ENCODE measurements around the gene COLGALT1. TPM values are rescaled to one million over a fixed set of nuclear protein-coding genes. Genes with fewer than 3 reads are reported as not detected.

COLGALT1 gene
- total RNA-seq, 2 experiments from 2014 or later: 49.6 to 68.6 TPM

DNA sequence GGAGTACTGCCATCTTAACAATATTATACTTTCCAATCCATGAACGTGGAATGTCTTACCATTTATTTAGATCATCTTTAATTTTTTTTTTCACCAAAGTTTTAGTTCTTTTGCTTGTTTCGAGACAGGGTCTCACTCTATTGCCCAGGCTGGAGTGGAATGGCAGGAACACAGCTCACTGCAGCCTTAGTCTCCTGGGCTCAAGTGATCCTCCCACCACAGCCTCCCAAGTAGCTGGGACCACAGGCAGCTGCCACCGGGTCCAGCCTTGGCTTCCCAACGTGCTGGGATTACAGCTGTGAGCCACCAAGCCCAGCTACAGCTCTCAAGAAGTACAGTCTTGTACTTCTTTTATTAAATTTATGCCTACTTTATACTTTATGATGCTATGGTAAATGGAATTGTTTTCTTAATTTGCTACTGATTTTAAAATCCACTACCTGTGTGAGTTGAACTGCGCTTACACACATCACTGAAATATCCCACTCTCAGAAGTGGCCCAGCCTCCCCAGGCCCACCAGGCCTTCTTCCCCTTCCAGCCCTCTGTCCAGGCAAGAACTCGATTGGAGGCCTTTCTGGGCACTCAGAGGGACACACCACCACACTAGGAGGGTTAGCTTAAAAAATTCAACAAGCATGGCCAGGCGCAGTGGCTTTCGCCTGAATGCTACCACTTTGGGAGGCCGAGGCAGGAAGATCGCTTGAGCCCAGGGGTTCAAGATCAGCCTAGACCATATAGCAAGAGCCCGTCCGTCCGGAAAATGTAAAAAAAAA, 45.0 kb upstream of the COLGALT1 start:
- H4K20me1 ChIP-seq (ENCODE audit: insufficient read depth, low read length): no peaks in the 10 kb centered on the region
- no peak for TF ChIP-seq EZH2phosphoT487 (IDR thresholded peaks at IDR 0.05; ENCODE audit: borderline replicate concordance, low read depth, low read length)
- TF ChIP-seq, protein P1, sequence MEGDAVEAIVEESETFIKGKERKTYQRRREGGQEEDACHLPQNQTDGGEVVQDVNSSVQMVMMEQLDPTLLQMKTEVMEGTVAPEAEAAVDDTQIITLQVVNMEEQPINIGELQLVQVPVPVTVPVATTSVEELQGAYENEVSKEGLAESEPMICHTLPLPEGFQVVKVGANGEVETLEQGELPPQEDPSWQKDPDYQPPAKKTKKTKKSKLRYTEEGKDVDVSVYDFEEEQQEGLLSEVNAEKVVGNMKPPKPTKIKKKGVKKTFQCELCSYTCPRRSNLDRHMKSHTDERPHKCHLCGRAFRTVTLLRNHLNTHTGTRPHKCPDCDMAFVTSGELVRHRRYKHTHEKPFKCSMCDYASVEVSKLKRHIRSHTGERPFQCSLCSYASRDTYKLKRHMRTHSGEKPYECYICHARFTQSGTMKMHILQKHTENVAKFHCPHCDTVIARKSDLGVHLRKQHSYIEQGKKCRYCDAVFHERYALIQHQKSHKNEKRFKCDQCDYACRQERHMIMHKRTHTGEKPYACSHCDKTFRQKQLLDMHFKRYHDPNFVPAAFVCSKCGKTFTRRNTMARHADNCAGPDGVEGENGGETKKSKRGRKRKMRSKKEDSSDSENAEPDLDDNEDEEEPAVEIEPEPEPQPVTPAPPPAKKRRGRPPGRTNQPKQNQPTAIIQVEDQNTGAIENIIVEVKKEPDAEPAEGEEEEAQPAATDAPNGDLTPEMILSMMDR (conservative IDR thresholded peaks at IDR 0.05; ENCODE audit: low read length): no peak
- H3K4me1 ChIP-seq (ENCODE audit: insufficient read depth, low read length, poor library complexity, severe bottlenecking): peaks cover 17% of the 10 kb centered on the region
- H3K4me3 ChIP-seq (ENCODE audit: low read depth, low read length, poor library complexity, severe bottlenecking): peak overlapping the region; percentile 83
- intact Hi-C loops (cut with micrococcal nuclease; ENCODE audit: unreplicated experiment): loop anchor here (5.0 kb wide), 1 partner anchor 103 kb away; the partner anchor contains the start of gene BST2
- no peaks in the 10 kb centered on the region for H3K9me3 ChIP-seq (ENCODE audit: low read length)
- POLR2A ChIA-PET: interaction anchor here (0.7 to 4.4 kb wide), 6 partner anchors 12 to 458 kb away, joined by 3 to 33 read pairs (median 4); no protein-coding TSS in a partner anchor
- peaks cover 28% of the 10 kb centered on the region for H3K79me2 ChIP-seq (ENCODE audit: insufficient read depth, low read depth, low read length)
- peak overlapping the region; percentile 78 for H3K4me2 ChIP-seq (ENCODE audit: low read length)
- CTCF ChIA-PET (ENCODE audit: unreplicated experiment): interaction anchor here (1.1 to 2.1 kb wide), 3 partner anchors 12 to 20 kb away, joined by 3 to 7 read pairs (median 5); no protein-coding TSS in a partner anchor
- BruUV-seq (replicated peaks): no TSS peak
- H3K9me2 ChIP-seq (ENCODE audit: insufficient read depth, low read length): no peaks in the 10 kb centered on the region
- peak; percentile 27 for DNase-seq (ENCODE audit: low spot score)
- H2AFZ ChIP-seq (ENCODE audit: low read length): peak overlapping the region; percentile 32; the same call in 1 of the 2 replicates
- peaks cover 11% of the 10 kb centered on the region; the same call in 1 of the 2 replicates for H3K36me3 ChIP-seq (ENCODE audit: insufficient read depth, low read length)
- H3K27ac ChIP-seq (ENCODE audit: low read depth, low read length, poor library complexity, severe bottlenecking): peak overlapping the region; percentile 74

DNA sequence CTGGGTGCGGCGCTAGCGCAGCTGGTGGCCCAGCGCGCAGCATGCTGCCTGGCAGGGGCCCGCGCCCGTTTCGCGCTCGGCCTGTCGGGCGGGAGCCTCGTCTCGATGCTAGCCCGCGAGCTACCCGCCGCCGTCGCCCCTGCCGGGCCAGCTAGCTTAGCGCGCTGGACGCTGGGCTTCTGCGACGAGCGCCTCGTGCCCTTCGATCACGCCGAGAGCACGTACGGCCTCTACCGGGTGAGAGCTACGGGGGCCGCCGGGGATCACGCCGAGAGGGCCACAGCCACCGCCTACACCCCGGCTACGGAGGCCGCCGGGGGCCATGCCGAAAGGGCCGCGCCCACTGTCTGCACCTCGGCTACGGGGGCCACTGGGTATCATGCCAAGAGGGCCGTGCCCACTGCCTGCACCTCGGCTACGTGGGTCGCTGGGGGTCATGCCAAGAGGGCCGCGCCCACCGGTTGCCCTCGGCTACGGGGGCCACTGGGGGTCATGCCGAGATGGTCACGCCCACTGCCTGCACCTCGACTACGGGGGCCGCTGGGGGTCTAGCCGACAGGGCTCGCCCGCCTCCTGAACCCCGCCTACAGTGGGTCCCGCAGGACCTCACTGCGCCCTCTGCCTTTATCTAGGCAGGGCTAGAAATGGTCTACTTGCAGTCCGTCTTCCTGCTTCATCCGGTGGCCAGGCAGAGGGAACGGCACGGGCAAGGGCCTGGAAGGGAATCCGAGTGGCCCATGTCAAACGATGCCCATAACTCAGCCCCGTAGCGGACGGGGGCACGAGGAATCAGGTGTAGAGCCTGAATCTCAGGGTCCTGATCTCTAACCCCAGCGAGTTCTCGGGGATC, 43.5 kb upstream of the COLGALT1 start:
- Histone ChIP-seq H3K4me1 (ENCODE audit: insufficient read depth, low read length, poor library complexity, severe bottlenecking) (peaks cover 17% of the 10 kb centered on the region), H3K36me3 (ENCODE audit: insufficient read depth, low read length) (peaks cover 24% of the 10 kb centered on the region), H3K9me3 (ENCODE audit: low read length) (no peaks in the 10 kb centered on the region), H3K4me3 (ENCODE audit: low read depth, low read length, poor library complexity, severe bottlenecking) (peak overlapping the region; percentile 83), H4K20me1 (ENCODE audit: insufficient read depth, low read length) (no peaks in the 10 kb centered on the region), H3K4me2 (ENCODE audit: low read length) (peak overlapping the region; percentile 97), H3K9me2 (ENCODE audit: insufficient read depth, low read length) (no peaks in the 10 kb centered on the region), H3K27ac (ENCODE audit: low read depth, low read length, poor library complexity, severe bottlenecking) (peak overlapping the region; percentile 74), H3K79me2 (ENCODE audit: insufficient read depth, low read depth, low read length) (peaks cover 28% of the 10 kb centered on the region), H2AFZ (ENCODE audit: low read length) (peak overlapping the region; percentile 24; the same call in 1 of the 2 replicates)
- intact Hi-C loops (cut with micrococcal nuclease; ENCODE audit: unreplicated experiment): loop anchor here (1.0 to 5.0 kb wide), 2 partner anchors 11 to 105 kb away; partner anchors contain the start of gene BST2
- BruUV-seq (replicated peaks): TSS peak; percentile 52
- no peak for TF ChIP-seq EZH2phosphoT487 (IDR thresholded peaks at IDR 0.05; ENCODE audit: borderline replicate concordance, low read depth, low read length)
- TF ChIP-seq, protein P1 (conservative IDR thresholded peaks at IDR 0.05; ENCODE audit: low read length): peak; percentile 51
- peak; percentile 80 for DNase-seq (ENCODE audit: low spot score)
- ChIA-PET POLR2A (interaction anchor here (0.9 to 4.4 kb wide), 4 partner anchors 11 to 348 kb away, joined by 3 to 33 read pairs (median 9); partner anchors contain the start of gene RPL18A), CTCF (ENCODE audit: unreplicated experiment) (interaction anchor here (0.6 to 2.1 kb wide), 4 partner anchors 11 to 18 kb away, joined by 3 to 7 read pairs (median 4); no protein-coding TSS in a partner anchor)

All from OCI-LY7 (cell line).